Sigmoid colon (tissue), 4 donors: Measurements from ENCODE around the gene ZNF30.

Experiments
- EP300 ChIP-seq, 4 donors: sonication (generic); formaldehyde crosslinking; IDR thresholded peaks; one replicate each; pipeline ENCODE4 v1.6.1; 2017; ENCODE audit warnings: antibody characterized with exemption in 4 of 4
- POLR2A ChIP-seq, 2 donors: fragments of 450-650 bp; IDR thresholded peaks; one replicate each; pipeline ENCODE4 v1.6.1; 2016; ENCODE audit warnings: antibody characterized with exemption in 2 of 2, mild to moderate bottlenecking in 2 of 2, moderate library complexity in 2 of 2
- TF ChIP-seq, protein P1 (sequence below), 4 experiments: fragments of 450-650 bp in 3 of 4; fragments of 200-600 bp in 1 of 4; IDR thresholded peaks; one replicate each; pipeline ENCODE4 v1.5.1; 2016 to 2019; ENCODE audit warnings: antibody characterized with exemption in 4 of 4, mild to moderate bottlenecking in 3 of 4, moderate library complexity in 2 of 4

DNA sequence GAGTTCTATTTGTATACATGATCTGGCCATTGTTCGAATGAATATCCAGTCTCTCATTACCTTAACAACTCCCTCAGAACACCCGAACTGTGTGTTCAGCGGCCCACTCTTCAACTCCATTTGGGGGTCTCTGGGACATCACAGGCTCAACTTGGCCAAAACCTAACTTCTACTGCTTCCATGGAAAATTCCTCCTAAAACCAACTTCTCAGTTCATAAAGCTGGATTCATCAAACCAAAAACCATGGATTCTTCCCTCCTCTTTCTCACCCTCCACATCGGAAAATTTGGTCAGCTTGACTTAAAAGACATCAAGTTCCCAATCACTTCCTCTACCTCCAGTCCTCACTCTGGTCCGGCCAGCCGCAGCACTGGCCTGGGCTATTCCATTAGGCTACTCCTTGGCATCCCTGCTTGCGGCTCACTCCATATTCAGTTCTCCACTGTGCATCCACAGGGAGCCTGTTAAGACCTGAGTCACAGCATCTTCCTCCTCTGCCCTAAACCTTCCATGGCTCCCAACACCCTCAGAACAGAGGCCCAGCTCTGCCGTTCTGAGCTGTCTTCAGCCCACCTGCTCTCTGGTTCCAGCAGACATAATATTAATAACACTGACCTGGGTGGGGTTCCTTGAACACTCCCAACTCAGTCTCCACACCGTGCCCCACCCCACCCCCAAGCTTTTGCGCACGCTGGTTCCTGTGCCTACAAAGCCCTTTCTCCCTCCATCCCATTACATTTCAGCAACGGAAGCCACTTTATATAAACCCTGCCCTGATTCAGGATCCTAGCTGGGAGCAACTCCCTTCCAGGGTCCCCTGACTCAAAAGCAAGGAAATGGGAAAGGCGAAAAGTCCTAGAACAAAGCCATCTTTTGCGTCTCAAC, 36.2 kb downstream of the ZNF30 start:
- TF ChIP-seq, protein P1, sequence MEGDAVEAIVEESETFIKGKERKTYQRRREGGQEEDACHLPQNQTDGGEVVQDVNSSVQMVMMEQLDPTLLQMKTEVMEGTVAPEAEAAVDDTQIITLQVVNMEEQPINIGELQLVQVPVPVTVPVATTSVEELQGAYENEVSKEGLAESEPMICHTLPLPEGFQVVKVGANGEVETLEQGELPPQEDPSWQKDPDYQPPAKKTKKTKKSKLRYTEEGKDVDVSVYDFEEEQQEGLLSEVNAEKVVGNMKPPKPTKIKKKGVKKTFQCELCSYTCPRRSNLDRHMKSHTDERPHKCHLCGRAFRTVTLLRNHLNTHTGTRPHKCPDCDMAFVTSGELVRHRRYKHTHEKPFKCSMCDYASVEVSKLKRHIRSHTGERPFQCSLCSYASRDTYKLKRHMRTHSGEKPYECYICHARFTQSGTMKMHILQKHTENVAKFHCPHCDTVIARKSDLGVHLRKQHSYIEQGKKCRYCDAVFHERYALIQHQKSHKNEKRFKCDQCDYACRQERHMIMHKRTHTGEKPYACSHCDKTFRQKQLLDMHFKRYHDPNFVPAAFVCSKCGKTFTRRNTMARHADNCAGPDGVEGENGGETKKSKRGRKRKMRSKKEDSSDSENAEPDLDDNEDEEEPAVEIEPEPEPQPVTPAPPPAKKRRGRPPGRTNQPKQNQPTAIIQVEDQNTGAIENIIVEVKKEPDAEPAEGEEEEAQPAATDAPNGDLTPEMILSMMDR (IDR thresholded peaks at IDR 0.05) = no peak
- TF ChIP-seq POLR2A (IDR thresholded peaks at IDR 0.05) (no peak), EP300 (IDR thresholded peaks at IDR 0.05) (no peak)
